Subcutaneous adipose tissue (tissue), 4 donors: ENCODE measurements around the gene CAMKK1. TPM values are rescaled to one million over a fixed set of nuclear protein-coding genes. Genes with fewer than 3 reads are reported as not detected.

Source experiments
- CTCF ChIP-seq: fragments of 450-650 bp; IDR thresholded peaks from one replicate; pipeline ENCODE4 v1.5.1; 2016; ENCODE audit warnings: low read depth, mild to moderate bottlenecking, control low read depth, antibody characterized with exemption, moderate library complexity
- total RNA-seq, 4 donors: library from RNA; depleted of rRNA; stranded (reverse); fragments of >200 nt; gene quantifications; one replicate each; pipeline ENCODE4 v1.1.0, GENCODE V29; 2016

CAMKK1 gene
- total RNA-seq, 4 donors from 2014 or later: 3.2 to 6.6 (median 3.8) TPM

GRCh38 chr17:3861761-3862681 is 30.8 kb downstream of the CAMKK1 start:
- no peak for TF ChIP-seq CTCF

GRCh38 chr17:3860939-3861700 is 31.7 kb downstream of the CAMKK1 start:
- no peak for TF ChIP-seq CTCF

- no peak for TF ChIP-seq CTCF
Observed at GRCh38 chr17:3859940-3860339, 32.9 kb downstream of the CAMKK1 start.

GRCh38 chr17:3857261-3858105 is 35.4 kb downstream of the CAMKK1 start:
- TF ChIP-seq CTCF: no peak

- TF ChIP-seq CTCF: no peak
Observed at GRCh38 chr17:3852561-3852960, 40.3 kb downstream of the CAMKK1 start.

GRCh38 chr17:3851461-3852100 is 41.3 kb downstream of the CAMKK1 start:
- TF ChIP-seq CTCF: no peak
